Measurements from ENCODE around the gene IFNK.

IFNK gene

GRCh38 chr9:27573634-27574590 is 49.8 kb downstream of the IFNK start:
- no peak for FAIRE-seq

Data from A204.1 (cell line).